Kidney tubule cell (primary cell): ENCODE measurements around the gene TEPSIN.
"Not testable (repeated sequence)": the region's sequence is repeated elsewhere in the genome, so short reads cannot be mapped to it uniquely, and the experiment has no call there.

Experiments
- DNase-seq: peaks from one replicate; pipeline ENCODE4 v3.0.0-alpha.2; 2018; ENCODE audit warnings: low spot score

TEPSIN gene

DNA sequence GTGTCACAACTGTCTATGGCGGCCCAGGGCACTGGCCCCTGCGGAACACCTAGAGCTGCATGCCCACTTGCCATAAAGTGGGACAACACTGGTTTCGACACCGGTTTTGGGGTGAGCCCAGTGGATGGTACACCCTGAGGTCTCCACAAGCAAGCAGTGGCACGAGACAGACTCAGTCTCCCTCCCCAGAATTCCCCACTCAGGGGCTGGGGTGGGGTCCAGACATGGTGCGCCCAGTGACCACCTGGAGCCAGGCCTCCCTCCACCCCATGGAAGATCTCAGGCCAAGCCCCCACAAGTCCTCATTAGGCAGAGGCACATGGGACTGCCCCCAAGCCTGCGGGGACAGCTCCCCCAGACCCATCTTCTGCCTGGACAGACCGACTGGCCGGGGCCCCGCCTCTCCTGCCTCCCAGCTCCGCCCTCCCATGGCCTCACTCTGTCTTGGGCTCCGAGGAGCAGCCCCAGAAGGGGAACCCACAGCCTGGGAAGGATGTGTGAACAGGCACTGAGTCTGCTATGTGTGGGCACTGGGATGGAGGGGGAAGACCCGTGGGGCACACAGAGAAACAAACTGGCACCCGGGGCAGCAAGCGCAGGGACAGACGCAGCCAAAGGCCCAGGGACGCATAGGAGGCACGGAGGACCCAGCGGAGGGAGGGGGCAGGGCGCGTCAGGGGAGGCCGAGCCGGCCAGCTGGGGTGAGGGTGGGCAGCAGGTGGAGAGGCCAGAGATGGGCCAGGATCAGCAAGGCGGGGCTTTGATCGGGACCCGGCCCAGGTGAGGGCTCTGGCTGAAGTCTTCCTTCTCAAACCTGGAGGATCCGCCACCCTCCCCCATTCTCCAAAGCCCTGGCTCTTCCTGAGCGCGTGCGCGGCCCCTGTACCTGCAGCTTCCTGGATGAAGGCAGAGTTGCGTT lies 2.8 kb downstream of the TEPSIN start:
- DNase-seq, result no peak

DNA sequence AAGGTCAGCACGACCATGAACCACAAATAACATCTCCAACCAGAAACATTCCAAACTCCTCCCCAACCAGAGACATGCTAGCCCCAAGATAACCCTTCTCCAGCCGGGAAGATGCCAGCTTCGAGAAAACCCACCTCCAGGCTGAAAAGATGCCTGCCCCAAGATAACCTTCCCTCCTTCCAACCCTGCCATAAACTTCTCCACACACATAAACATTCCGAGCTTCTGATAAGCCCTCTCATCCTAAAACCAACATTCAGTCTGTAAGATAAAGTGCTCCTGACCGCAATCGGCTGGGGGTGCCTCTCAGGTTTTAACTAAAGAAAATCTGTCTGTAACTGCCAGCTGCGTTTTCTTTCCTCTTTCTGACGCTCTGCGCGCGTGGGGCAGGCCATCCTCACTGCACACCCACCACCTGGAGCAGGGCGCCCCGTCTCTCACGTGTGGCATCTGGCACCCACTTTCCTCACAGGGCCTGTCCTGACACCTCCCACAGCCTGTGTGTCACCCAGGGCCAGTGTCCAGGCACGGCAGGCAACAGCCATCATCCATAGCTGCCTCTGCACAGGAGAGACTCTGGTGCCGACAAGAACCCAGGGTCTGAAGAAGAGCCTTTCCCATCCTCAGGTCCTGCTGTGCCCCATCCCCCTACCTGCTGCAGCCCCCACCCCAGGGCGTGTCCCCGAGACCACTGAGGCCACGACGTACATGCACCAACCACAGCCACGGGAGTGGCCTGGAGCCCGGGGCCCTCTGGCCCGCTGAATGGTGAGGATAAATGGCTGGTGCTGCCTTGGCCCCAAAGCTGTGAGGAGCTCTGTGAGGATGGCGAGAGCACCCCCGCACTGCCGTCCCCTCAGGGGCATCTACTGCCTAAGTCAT lies 3.7 kb downstream of the TEPSIN start:
- no peak for DNase-seq

- DNase-seq, result no peak
Observed at GRCh38 chr17:81234506-81234855, 4.4 kb downstream of the TEPSIN start.

GRCh38 chr17:81233811-81234505 lies 4.9 kb downstream of the TEPSIN start:
- no peak for DNase-seq

- no peak for DNase-seq
Observed at GRCh38 chr17:81233316-81233715, 5.5 kb downstream of the TEPSIN start.

DNA sequence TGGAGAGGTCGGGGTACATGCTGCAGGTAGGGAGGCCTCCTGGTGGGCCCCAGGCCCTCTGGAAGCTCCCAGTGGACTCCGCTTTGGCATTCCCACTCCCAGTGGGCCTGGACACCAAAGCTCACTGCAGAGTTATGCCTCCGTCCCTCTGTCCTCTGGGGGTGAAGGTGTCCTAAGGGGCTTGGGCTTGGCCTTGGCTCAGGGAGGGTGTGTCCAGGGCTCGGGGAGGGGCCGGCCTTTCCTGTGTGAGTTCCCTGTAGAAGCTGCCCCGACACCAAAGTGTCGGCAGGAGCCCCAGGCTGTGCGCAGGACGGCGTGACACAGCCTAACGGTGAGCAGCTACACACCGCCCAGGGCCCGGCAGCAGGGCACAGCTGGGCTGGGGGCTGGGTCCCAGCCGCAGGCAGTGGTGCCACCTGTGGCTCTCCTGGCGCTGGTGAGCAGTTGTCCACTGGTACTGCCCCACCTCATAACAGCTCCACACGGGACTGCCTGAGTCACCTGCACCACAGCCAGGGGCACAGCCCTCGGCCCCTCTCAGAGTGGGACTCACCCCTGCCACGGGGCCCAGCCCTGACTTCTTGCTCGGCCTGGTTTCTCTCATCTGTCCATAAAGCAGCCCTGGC lies 6.1 kb downstream of the TEPSIN start:
- no peak for DNase-seq

GRCh38 chr17:81231766-81232581 lies 6.9 kb downstream of the TEPSIN start:
- DNase-seq, result no peak

DNA sequence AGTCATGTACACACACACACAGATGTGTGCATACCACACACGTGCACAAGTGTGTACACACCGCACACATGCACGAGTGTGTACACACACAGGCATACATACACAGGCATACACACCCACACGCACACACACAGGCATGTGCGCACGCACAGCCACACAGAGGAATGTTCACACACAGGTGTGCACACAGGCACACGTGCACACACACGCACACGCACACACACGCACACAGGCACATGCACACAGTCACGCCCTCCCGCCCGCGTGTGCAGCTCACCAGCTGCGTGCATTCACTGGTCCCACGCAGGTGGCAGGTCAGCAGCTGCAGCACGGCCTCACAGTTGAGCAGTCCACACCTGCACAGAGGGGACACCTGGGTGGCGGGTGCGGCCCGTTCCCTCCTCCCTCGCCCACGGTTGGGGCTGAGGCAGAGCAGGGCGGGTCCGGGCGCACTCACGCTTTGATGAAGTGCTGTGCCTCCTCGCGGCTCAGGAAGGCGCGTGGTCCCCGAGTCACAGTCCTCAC lies 7.7 kb downstream of the TEPSIN start:
- no peak for DNase-seq

GRCh38 chr17:81230043-81230820 lies 8.6 kb downstream of the TEPSIN start:
- no peak for DNase-seq

DNA sequence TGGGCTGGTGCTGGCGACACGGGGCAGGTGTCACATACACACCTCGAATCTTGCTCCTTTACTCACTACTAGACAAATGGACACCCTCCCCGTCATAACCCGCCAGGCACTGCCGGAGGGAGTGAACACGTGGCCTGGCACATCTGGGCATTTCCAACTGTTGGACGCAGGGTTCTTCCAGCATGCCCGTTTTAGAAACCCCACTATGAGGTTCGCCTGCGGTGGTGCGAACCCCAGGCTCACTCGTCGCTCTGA lies 9.3 kb downstream of the TEPSIN start:
- DNase-seq, result no peak

DNA sequence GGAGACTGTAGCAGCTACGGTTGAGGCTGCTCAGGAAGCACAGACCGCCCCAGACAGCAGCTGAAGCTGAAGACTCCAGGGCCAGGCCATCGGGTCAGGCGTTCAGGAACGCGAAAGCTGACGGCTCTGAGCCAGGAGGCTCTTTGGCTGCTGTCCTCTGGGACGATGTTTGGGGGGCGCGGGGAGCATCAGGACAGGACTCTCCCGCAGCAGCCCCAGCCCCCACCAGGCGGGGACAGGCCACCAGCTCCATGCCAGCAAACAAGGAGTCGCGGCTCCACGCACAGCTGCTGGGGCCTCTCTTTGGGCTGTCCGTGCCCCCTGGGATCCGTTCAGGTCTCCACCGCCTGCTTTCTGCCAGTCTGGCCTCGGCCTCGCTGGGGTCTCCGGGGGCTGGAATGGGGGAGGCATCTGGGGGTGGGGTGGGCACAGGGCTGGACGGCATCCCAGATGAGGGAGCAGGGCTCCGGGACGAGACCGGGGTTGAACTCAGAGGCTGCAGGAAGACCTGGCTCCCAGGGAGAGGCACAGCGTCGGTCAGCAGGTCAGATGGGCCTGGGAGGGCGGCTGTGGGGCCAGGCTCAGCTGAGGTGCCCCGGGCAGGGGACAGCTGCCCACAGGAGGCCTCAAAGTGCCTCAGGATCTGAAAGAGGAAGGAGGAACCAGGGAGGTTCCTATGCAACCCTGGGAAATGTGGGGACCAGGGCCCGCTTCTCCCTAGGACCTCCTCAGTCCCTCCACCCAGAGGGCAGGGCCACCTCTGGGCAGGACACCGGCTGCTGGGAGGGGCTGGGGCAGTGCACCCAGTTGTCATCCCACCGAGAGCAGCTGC lies 9.8 kb downstream of the TEPSIN start:
- no peak for DNase-seq

DNA sequence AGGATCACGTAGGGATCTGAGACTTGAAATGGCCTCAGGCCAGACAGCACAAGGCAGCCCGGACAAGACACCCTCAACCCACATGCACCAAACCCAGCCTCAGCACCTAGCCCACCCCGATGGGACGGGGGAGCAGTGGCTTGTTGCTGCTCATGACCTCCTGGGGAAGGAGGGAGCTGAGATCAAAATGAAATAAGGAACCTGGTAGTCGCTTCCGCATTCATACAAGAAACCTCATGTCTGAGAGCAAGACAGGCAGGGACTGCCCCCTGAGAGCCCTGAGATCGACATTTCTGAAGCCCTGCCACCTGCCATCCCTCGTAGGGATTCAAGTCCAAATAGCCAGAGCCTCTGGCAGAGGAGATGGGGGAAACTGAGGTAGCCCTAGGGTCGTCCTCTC lies 10.4 kb downstream of the TEPSIN start:
- no peak for DNase-seq

DNA sequence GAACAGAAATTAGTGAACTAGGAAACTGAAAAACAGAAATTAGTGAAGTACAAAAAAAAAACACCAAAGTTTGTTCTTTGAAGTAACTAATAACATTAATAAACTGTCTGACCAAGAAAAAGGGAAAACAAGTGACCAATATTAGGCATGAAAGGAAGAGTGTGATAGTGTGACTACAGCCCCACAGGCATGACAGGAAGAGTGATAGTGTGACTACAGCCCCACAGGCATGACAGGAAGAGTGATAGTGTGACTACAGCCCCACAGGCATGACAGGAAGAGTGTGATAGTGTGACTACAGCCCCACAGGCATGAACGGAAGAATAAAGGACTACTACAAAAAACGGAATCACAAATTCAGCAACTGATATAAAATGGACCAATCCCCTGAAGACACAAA lies 11.2 kb downstream of the TEPSIN start:
- DNase-seq, result not testable (repeated sequence)

DNA sequence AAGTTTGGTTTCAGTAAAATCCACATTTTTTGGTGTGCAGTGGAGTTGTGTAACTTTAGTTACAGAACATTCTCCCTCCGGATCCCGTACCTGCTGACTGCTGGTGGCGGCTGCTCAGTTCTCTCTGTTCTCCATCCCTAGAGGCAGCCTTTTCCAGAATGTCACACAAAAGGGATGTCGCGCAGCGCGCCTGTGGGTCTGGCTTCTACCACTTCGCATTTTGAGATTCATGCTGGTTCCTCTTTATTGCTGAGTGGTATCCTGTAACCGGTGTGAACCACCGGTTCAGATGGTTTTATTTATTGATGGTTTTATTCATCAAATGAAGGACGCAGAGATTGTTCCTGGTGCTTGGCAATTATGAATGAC lies 15.1 kb downstream of the TEPSIN start:
- DNase-seq, result no peak

DNA sequence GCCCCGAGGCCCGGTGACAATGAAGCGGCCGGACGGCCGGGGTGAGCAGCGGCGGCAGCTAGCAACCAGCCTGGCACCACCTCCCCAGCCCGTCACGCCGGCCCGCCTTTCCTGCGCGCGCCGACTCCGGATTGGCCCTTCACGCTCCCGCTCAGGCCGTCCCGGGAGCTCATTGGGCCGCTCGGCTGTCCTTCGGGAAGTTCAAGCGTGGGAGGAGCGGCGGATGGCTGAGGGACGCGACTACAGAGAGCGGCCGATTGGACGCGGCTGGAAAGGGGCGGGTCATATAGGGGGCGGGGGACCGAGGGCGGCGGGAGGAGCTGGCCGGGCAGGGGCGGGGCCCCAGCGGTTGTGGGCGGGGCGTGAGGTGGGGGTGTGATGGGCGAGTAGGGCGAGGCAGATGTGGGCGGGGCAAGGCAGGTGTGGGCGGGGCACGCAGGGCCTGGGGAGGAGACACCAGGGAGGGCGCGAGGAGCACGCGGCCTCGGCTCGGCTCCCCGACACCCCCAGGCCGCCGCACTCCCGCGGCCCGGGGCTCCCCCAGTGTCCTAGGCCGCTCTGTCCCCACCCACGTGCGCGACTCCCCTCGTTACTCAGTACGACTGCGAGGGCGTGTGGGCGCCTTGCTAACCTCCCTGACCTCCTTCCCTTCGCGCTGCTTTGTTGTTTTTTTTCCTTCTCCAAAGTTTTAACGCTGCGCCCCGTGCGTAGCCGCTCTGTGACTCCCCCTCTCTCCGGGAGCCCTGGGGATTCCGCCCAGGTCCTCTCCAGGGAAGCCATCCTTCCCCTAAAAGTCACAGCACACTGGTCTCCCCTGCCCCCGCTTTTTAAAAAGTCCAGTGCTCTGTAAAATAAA lies 15.7 kb downstream of the TEPSIN start, which contains the start of gene CEP131:
Gene CEP131 (minus strand): TSS at position 60 of the 856 bp plus-strand sequence. CDS start 2,909 bp downstream, outside the sequence.
- DNase-seq, result peak; percentile 99

- no peak for DNase-seq
Observed at GRCh38 chr17:81222620-81222905, 16.3 kb downstream of the TEPSIN start.

DNA sequence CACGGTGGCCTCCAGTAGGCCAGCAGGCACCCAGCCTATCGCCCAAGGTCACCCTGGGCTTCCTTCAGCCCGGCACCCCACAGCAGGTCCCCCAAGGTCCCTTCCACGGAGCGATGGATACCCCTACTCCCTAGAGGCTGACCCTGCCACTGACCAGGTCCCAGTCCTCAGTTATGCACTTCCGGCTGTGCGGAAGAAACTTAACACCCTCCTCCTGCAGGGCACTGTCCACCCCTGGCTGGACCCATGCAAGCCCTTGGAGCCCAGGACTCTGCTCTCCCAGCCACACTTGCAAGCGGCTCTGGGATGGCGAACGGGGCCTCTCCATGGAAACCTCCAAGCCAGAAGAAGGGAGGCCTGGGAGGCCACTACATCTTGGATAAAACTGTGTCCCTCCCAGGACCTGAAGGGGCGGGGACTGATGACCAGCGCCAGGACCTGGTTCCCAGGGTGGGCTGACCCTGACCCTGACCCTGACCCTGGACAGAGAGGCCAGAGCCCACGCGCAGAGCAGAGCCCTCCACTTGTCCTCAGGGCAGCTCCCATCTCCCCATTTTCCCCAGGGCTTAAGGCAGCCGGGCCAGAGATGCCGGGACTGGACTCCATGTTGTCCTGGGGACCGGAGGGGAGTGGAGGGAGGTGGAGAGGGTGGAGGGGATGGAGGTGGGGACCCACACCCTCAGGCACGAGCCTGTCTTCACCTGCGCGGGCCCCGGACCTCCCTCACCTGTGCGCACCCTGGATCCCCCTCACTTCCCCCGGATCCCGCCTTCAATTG lies 16.8 kb downstream of the TEPSIN start:
- DNase-seq, result no peak

GRCh38 chr17:81221371-81221841 lies 17.4 kb downstream of the TEPSIN start:
- DNase-seq, result no peak
